IMR-90 (cell line): ENCODE data around the gene GTF3C1. TPM values are rescaled to one million over a fixed set of nuclear protein-coding genes. Genes with fewer than 3 reads are reported as not detected.
A peak's percentile ranks its signal among the peaks of the same experiment; 100 is the strongest.

Experiments used
- ATAC-seq: fragments of 200-7000 bp; cut with Tn5 transposase; 2 replicates; pipeline ENCODE4 v1.9.1; 2020; ENCODE audit warnings: low read depth, mild to moderate bottlenecking, moderate library complexity
- BruUV-seq: library from RNA; stranded (reverse); fragments of 400-500 nt; replicated peaks from 2 replicates; lab custom pipeline; 2021; lab: Mats Ljungman, UMichigan
- CTCF ChIA-PET: fragments of 300-600 bp; formaldehyde crosslinking; extraction: SDS; loops from one replicate; lab custom pipeline; 2021; ENCODE audit warnings: antibody characterized with exemption; lab: Yijun Ruan, JAX
- POLR2A ChIA-PET: fragments of 300-600 bp; sonication (Branson Sonifier 250); formaldehyde crosslinking; loops from one replicate; lab custom pipeline; 2022; ENCODE audit warnings: antibody characterized with exemption; ENCODE audit not compliant: unreplicated experiment; lab: Charles Lee
- DNase-seq: peaks from one replicate; pipeline ENCODE4 v3.0.0; 2013
- H2AFZ ChIP-seq: replicated peaks from 2 replicates; pipeline ENCODE3; 2013; ENCODE audit warnings: low read length, mild to moderate bottlenecking; ENCODE audit not compliant: poor library complexity
- H2AK5ac ChIP-seq: 2 replicates; pipeline ENCODE4 v1.6.1; 2013; ENCODE audit warnings: low read depth, low read length, inconsistent platforms
- H2AK9ac ChIP-seq: replicated peaks from 2 replicates; pipeline ENCODE3; 2013; ENCODE audit warnings: mild to moderate bottlenecking, low read depth, low read length, moderate library complexity; ENCODE audit not compliant: poor library complexity
- H2BK120ac ChIP-seq: 2 replicates; pipeline ENCODE4 v1.6.1; 2013; ENCODE audit warnings: low read depth, low read length, inconsistent platforms
- H2BK15ac ChIP-seq: 3 replicates; pipeline ENCODE4 v1.6.1; 2013; ENCODE audit warnings: low read depth, low read length, inconsistent platforms
- H2BK20ac ChIP-seq: 2 replicates; pipeline ENCODE4 v1.6.1; 2013; ENCODE audit warnings: low read depth, mild to moderate bottlenecking, inconsistent platforms, low read length, moderate library complexity
- H2BK5ac ChIP-seq: 2 replicates; pipeline ENCODE4 v1.6.1; 2013; ENCODE audit warnings: mild to moderate bottlenecking, low read depth, low read length, inconsistent platforms; ENCODE audit not compliant: poor library complexity, severe bottlenecking
- H3K14ac ChIP-seq: replicated peaks from 2 replicates; pipeline ENCODE4 v1.6.1; 2013; ENCODE audit warnings: low read depth, low read length, inconsistent platforms
- H3K18ac ChIP-seq: 2 replicates; pipeline ENCODE4 v1.6.1; 2013; ENCODE audit warnings: low read depth, low read length, control low read depth
- H3K23ac ChIP-seq: 2 replicates; pipeline ENCODE4 v1.6.1; 2013; ENCODE audit warnings: low read depth, low read length, inconsistent platforms
- H3K27ac ChIP-seq: 2 replicates; pipeline ENCODE4 v1.5.1; 2013; ENCODE audit warnings: mild to moderate bottlenecking, control low read depth, low read length; ENCODE audit not compliant: insufficient read depth
- H3K27me3 ChIP-seq: 2 replicates; pipeline ENCODE4 v1.6.1; 2013; ENCODE audit warnings: low read length; ENCODE audit not compliant: control insufficient read depth, insufficient read depth
- H3K36me3 ChIP-seq: 2 replicates; pipeline ENCODE4 v1.6.1; 2013; ENCODE audit warnings: low read length, mixed read lengths; ENCODE audit not compliant: control insufficient read depth, insufficient read depth
- H3K4ac ChIP-seq: 2 replicates; pipeline ENCODE4 v1.6.1; 2013; ENCODE audit warnings: low read depth, low read length, inconsistent platforms
- H3K4me1 ChIP-seq: 2 replicates; pipeline ENCODE4 v1.6.1; 2013; ENCODE audit warnings: low read length, mixed read lengths; ENCODE audit not compliant: control insufficient read depth, insufficient read depth
- H3K4me2 ChIP-seq: 2 replicates; pipeline ENCODE4 v1.6.1; 2013; ENCODE audit warnings: low read depth, mild to moderate bottlenecking, control low read depth, low read length, moderate library complexity
- H3K4me3 ChIP-seq: 2 replicates; pipeline ENCODE4 v1.5.1; 2013; ENCODE audit warnings: low read depth, mild to moderate bottlenecking, control low read depth, low read length, moderate library complexity; ENCODE audit not compliant: insufficient read depth
- H3K56ac ChIP-seq: 2 replicates; pipeline ENCODE4 v1.6.1; 2013; ENCODE audit warnings: low read length, inconsistent platforms; ENCODE audit not compliant: insufficient read depth; ENCODE audit errors: extremely low read depth
- H3K79me1 ChIP-seq, 2 experiments: 2 replicates each; pipeline ENCODE4 v1.6.1; 2013; ENCODE audit warnings: low read length in 2 of 2, inconsistent platforms in 1 of 2, low read depth in 1 of 2
- H3K9ac ChIP-seq: 2 replicates; pipeline ENCODE4 v1.6.1; 2013; ENCODE audit warnings: low read depth, low read length, control low read depth
- H3K9me1 ChIP-seq: 2 replicates; pipeline ENCODE4 v1.6.1; 2013; ENCODE audit warnings: low read length, inconsistent platforms; ENCODE audit not compliant: insufficient read depth
- H3K9me3 ChIP-seq: 2 replicates; pipeline ENCODE4 v1.6.1; 2013; ENCODE audit warnings: low read length; ENCODE audit not compliant: control insufficient read depth, insufficient read depth
- H4K20me1 ChIP-seq: 2 replicates; pipeline ENCODE4 v1.6.1; 2013; ENCODE audit warnings: low read length, inconsistent platforms; ENCODE audit not compliant: insufficient read depth
- H4K5ac ChIP-seq: 2 replicates; pipeline ENCODE4 v1.6.1; 2013; ENCODE audit warnings: mild to moderate bottlenecking, low read depth, low read length, control low read depth
- H4K8ac ChIP-seq, 2 experiments: 2 replicates each; pipeline ENCODE4 v1.6.1; 2013; ENCODE audit warnings: low read depth in 2 of 2, low read length in 2 of 2, control low read depth in 1 of 2, inconsistent platforms in 1 of 2
- H4K91ac ChIP-seq: 2 replicates; pipeline ENCODE4 v1.6.1; 2013; ENCODE audit warnings: low read depth, low read length, inconsistent platforms; ENCODE audit not compliant: insufficient read depth
- BHLHE40 ChIP-seq: fragments of 150-350 bp; IDR thresholded peaks from 2 replicates; pipeline ENCODE4 v1.6.1; 2016; ENCODE audit warnings: mild to moderate bottlenecking, low read depth, low read length
- CEBPB ChIP-seq: IDR thresholded peaks from 2 replicates; pipeline ENCODE4 v1.6.1; 2012; ENCODE audit warnings: low read depth, low read length, improper control_type of control experiment
- CHD1 ChIP-seq: IDR thresholded peaks from 2 replicates; pipeline ENCODE4 v1.6.1; 2012; ENCODE audit warnings: low read depth, low read length, improper control_type of control experiment
- ELK1 ChIP-seq: fragments of 150-350 bp; IDR thresholded peaks from 2 replicates; pipeline ENCODE4 v1.6.1; 2016; ENCODE audit warnings: low read depth, mild to moderate bottlenecking, low read length, moderate library complexity, borderline replicate concordance
- MAFK ChIP-seq: IDR thresholded peaks from 2 replicates; pipeline ENCODE4 v1.6.1; 2012; ENCODE audit warnings: low read depth, low read length, improper control_type of control experiment
- MXI1 ChIP-seq: IDR thresholded peaks from 2 replicates; pipeline ENCODE4 v1.6.1; 2012; ENCODE audit warnings: low read depth, mild to moderate bottlenecking, low read length, moderate library complexity, borderline replicate concordance
- POLR2A ChIP-seq: IDR thresholded peaks from 2 replicates; pipeline ENCODE4 v1.6.1; 2012; ENCODE audit warnings: mild to moderate bottlenecking, low read depth, low read length
- RCOR1 ChIP-seq: IDR thresholded peaks from 2 replicates; pipeline ENCODE4 v1.6.1; 2012; ENCODE audit warnings: mild to moderate bottlenecking, low read length, improper control_type of control experiment; ENCODE audit not compliant: insufficient replicate concordance
- SMC3 ChIP-seq: fragments of 150-350 bp; IDR thresholded peaks from 2 replicates; pipeline ENCODE4 v1.6.1; 2016; ENCODE audit warnings: low read depth, mild to moderate bottlenecking, antibody characterized with exemption, low read length, moderate library complexity
- WGBS, 2 experiments: methylation state at CpG; one replicate each; pipeline versions ENCODE4 v1.1.5 to v1.1.7; 2013; ENCODE audit warnings: missing lambda C conversion rate in 2 of 2; ENCODE audit not compliant: insufficient read length in 1 of 2; ENCODE audit errors: extremely low coverage in 2 of 2; 5-methylcytosine and 5-hydroxymethylcytosine counted together
- dilution Hi-C: fragments of 300-500 bp; cut with HindIII; formaldehyde crosslinking; loops from one replicate; pipeline ENCODE4 v1.14.3; 2018; ENCODE audit warnings: low sequenced_read_pairs; ENCODE audit not compliant: unreplicated experiment
- in situ Hi-C: fragments of 300-500 bp; cut with MboI; formaldehyde crosslinking; loops from 3 replicates; pipeline ENCODE4 v1.14.3; 2019; ENCODE audit warnings: low sequenced_read_pairs, inconsistent platforms, mixed read lengths
- intact Hi-C: fragments of 100-400 bp; cut with micrococcal nuclease; formaldehyde crosslinking; loops from 2 replicates; pipeline ENCODE4 v1.10.0; 2022
- polyA plus RNA-seq, 3 experiments: library from polyadenylated mRNA; depleted of rRNA; stranded (reverse); fragments of >200 nt; gene quantifications; 2 replicates each; pipeline ENCODE4 v1.2.3, GENCODE V29; 2012; ENCODE audit warnings: low replicate concordance in 1 of 3
- total RNA-seq: library from RNA; depleted of rRNA; stranded (reverse); fragments of >200 nt; gene quantifications from 2 replicates; pipeline ENCODE4 v1.2.3, GENCODE V29; 2012

The GTF3C1 gene
- total and polyA plus RNA-seq, 2 of the 4 experiments (the other 2 are of a cell fraction), result 50.8 to 68.1 TPM

GRCh38 chr16:27520982-27521673 lies 28.6 kb downstream of the GTF3C1 start:
- Histone ChIP-seq H3K56ac (no peak overlapping the region), H3K9me3 (no peaks in the 10 kb centered on the region), H3K79me1 (peaks cover 12 to 16% of the 10 kb centered on the region in 2 experiments; a peak in 3 of 4 replicates), H3K23ac (no peak overlapping the region; the same call in 1 of the 2 replicates), H3K4me1 (peaks cover 3% of the 10 kb centered on the region; the same call in 1 of the 2 replicates), H3K36me3 (peaks cover 55% of the 10 kb centered on the region), H3K4me3 (no peak overlapping the region), H2AK9ac (no peak overlapping the region), H3K9me1 (peaks cover 13% of the 10 kb centered on the region), H2AFZ (no peak overlapping the region), H2BK15ac (no peak overlapping the region), H3K4ac (no peak overlapping the region), H2AK5ac (no peak overlapping the region), H3K27ac (no peak overlapping the region), H2BK5ac (no peak overlapping the region), H2BK120ac (no peak overlapping the region), H4K5ac (no peak overlapping the region), H3K27me3 (no peaks in the 10 kb centered on the region), H4K91ac (no peak overlapping the region), H3K9ac (no peak overlapping the region), H3K4me2 (no peak overlapping the region), H4K20me1 (0 out of 2 replicates have a peak, but pooled peaks cover 3% of the 10 kb centered on the region), H2BK20ac (no peak overlapping the region), H3K18ac (no peak overlapping the region), H4K8ac (no peak overlapping the region), H3K14ac (no peak overlapping the region; the same call in 1 of the 2 replicates)
- DNase-seq (peak; percentile 63), ATAC-seq (no peak; the same call in 1 of the 2 replicates)
- 65% methylated on average over 5 of the region's 16 CpGs; no CpG with 5 or more reads in 1 of the 2 experiments for WGBS, 2 experiments
- intact Hi-C loops (no loop called here), in situ Hi-C loops (no loop called here), dilution Hi-C loops (no loop called here)
- ChIA-PET CTCF (no interaction called here), POLR2A (no interaction called here)
- TF ChIP-seq MAFK (no peak), POLR2A (no peak), RCOR1 (no peak), ELK1 (no peak), CEBPB (no peak), BHLHE40 (no peak), CHD1 (no peak), SMC3 (no peak), MXI1 (no peak)
- no TSS peak for BruUV-seq
